Osteoblast (primary cell): ENCODE results near the gene NKAIN1. TPM values are rescaled to one million over a fixed set of nuclear protein-coding genes. Genes with fewer than 3 reads are reported as not detected.

ENCODE experiments used
- DNase-seq: peaks from one replicate; pipeline ENCODE4 v3.0.0; 2011; ENCODE audit warnings: low spot score, mixed read lengths; ENCODE audit not compliant: insufficient read length; ENCODE audit errors: missing footprints
- H2AFZ ChIP-seq: 2 replicates; pipeline ENCODE4 v1.6.0; 2011; ENCODE audit warnings: mild to moderate bottlenecking, low read length
- H3K27ac ChIP-seq: 2 replicates; pipeline ENCODE4 v1.5.1; 2011; ENCODE audit warnings: mild to moderate bottlenecking, low read depth, low read length, moderate library complexity
- H3K27me3 ChIP-seq: 2 replicates; pipeline ENCODE4 v1.6.0; 2012; ENCODE audit warnings: mild to moderate bottlenecking, control low read depth, inconsistent platforms, low read length, moderate library complexity; ENCODE audit not compliant: insufficient read depth
- H3K36me3 ChIP-seq: 2 replicates; pipeline ENCODE4 v1.5.1; 2011; ENCODE audit warnings: mild to moderate bottlenecking, low read length, control low read depth, moderate library complexity; ENCODE audit not compliant: insufficient read depth
- H3K4me1 ChIP-seq: 2 replicates; pipeline ENCODE4 v1.5.1; 2011; ENCODE audit warnings: mild to moderate bottlenecking, low read length, control low read depth, moderate library complexity; ENCODE audit not compliant: insufficient read depth
- H3K4me2 ChIP-seq: 2 replicates; pipeline ENCODE4 v1.6.0; 2011; ENCODE audit warnings: mild to moderate bottlenecking, low read length; ENCODE audit not compliant: insufficient read depth
- H3K4me3 ChIP-seq: fragments of 200-600 bp; sonication (generic); 3 replicates; pipeline ENCODE4 v1.5.1; 2012; ENCODE audit warnings: mild to moderate bottlenecking, low read length, inconsistent platforms; ENCODE audit not compliant: insufficient read depth
- H3K79me2 ChIP-seq: 2 replicates; pipeline ENCODE4 v1.6.0; 2012; ENCODE audit warnings: mild to moderate bottlenecking, low read length, control low read depth, inconsistent platforms; ENCODE audit not compliant: insufficient read depth
- H3K9me3 ChIP-seq: 2 replicates; pipeline ENCODE4 v1.5.1; 2011; ENCODE audit warnings: low read depth, low read length, control low read depth
- H4K20me1 ChIP-seq: 2 replicates; pipeline ENCODE4 v1.6.0; 2012; ENCODE audit warnings: mild to moderate bottlenecking, low read length, control low read depth; ENCODE audit not compliant: insufficient read depth
- total RNA-seq: library from RNA; depleted of rRNA; stranded (reverse); fragments of >200 nt; gene quantifications from 2 replicates; pipeline ENCODE4 v1.2.3, GENCODE V29; 2012
- TF ChIP-seq, protein P1 (sequence below): IDR thresholded peaks from 2 replicates; pipeline ENCODE4 v1.5.1; 2011; ENCODE audit warnings: mild to moderate bottlenecking, low read depth, low read length, moderate library complexity; ENCODE audit errors: extremely low read depth

Gene NKAIN1
- total RNA-seq, 1 donor: not detected

DNA sequence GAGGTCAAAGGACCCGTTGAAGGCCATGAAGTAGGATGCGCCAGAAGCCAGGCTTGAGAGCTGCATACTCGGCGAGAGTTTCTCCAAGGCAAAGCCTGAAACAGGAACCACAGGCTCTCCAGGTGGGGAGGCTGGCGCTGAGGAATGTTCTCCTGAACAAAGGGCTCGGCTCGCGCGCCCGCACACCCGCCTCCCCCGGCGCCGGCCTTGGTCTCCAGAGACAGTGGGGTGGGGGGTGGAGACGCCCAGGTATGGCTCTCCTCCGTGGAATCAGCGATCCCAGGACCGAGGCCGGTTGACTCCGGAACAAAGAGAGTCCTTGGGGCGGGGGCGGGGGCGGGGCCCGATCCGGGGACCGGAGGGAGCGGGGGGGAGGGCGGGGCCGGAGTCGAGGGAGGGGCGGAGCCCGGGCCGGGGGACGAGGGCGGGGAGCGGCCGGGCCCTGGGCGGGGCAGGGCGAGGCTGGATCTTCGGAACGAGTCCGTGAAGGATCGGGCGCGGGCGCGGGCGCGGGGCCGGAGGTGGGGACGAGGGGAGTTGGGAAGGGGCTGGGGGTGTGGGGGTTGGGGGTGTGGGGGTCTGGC lies 85.0 kb downstream of the NKAIN1 start:
- no peaks in the 10 kb centered on the region for H3K79me2 ChIP-seq
- no peak overlapping the region for H3K27ac ChIP-seq
- no peaks in the 10 kb centered on the region for H3K36me3 ChIP-seq
- H3K27me3 ChIP-seq: no peaks in the 10 kb centered on the region
- TF ChIP-seq, protein P1, sequence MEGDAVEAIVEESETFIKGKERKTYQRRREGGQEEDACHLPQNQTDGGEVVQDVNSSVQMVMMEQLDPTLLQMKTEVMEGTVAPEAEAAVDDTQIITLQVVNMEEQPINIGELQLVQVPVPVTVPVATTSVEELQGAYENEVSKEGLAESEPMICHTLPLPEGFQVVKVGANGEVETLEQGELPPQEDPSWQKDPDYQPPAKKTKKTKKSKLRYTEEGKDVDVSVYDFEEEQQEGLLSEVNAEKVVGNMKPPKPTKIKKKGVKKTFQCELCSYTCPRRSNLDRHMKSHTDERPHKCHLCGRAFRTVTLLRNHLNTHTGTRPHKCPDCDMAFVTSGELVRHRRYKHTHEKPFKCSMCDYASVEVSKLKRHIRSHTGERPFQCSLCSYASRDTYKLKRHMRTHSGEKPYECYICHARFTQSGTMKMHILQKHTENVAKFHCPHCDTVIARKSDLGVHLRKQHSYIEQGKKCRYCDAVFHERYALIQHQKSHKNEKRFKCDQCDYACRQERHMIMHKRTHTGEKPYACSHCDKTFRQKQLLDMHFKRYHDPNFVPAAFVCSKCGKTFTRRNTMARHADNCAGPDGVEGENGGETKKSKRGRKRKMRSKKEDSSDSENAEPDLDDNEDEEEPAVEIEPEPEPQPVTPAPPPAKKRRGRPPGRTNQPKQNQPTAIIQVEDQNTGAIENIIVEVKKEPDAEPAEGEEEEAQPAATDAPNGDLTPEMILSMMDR: no peak
- H4K20me1 ChIP-seq: no peaks in the 10 kb centered on the region
- peak overlapping the region; percentile 77 for H3K4me3 ChIP-seq
- H3K9me3 ChIP-seq: no peaks in the 10 kb centered on the region
- peak overlapping the region; percentile 58 for H2AFZ ChIP-seq
- peak overlapping the region; percentile 97 for H3K4me2 ChIP-seq
- H3K4me1 ChIP-seq: peaks cover 4% of the 10 kb centered on the region
- peak; percentile 96 for DNase-seq

- Histone ChIP-seq H3K27ac (no peak overlapping the region), H3K79me2 (no peaks in the 10 kb centered on the region), H3K4me1 (peaks cover 4% of the 10 kb centered on the region), H3K36me3 (no peaks in the 10 kb centered on the region), H3K9me3 (no peaks in the 10 kb centered on the region), H3K4me3 (peak overlapping the region; percentile 77), H3K27me3 (no peaks in the 10 kb centered on the region), H4K20me1 (no peaks in the 10 kb centered on the region), H3K4me2 (peak overlapping the region; percentile 61), H2AFZ (peak overlapping the region; percentile 58)
- TF ChIP-seq, protein P1: no peak
- DNase-seq: no peak
Observed at GRCh38 chr1:31154000-31154631, 85.6 kb downstream of the NKAIN1 start.

- Histone ChIP-seq H3K36me3 (no peaks in the 10 kb centered on the region), H3K4me3 (no peak overlapping the region), H3K4me2 (no peak overlapping the region), H3K27ac (no peak overlapping the region), H4K20me1 (no peaks in the 10 kb centered on the region), H2AFZ (no peak overlapping the region), H3K9me3 (no peaks in the 10 kb centered on the region), H3K79me2 (no peaks in the 10 kb centered on the region), H3K4me1 (peaks cover 4% of the 10 kb centered on the region), H3K27me3 (no peaks in the 10 kb centered on the region)
- TF ChIP-seq, protein P1: no peak
- no peak for DNase-seq
Observed at GRCh38 chr1:31153423-31153822, 86.3 kb downstream of the NKAIN1 start.

- peaks cover 4% of the 10 kb centered on the region for H3K4me1 ChIP-seq
- no peak overlapping the region for H3K27ac ChIP-seq
- no peak overlapping the region for H3K4me2 ChIP-seq
- H3K27me3 ChIP-seq: no peaks in the 10 kb centered on the region
- DNase-seq: peak; percentile 83
- H2AFZ ChIP-seq: peak overlapping the region; percentile 37
- H4K20me1 ChIP-seq: no peaks in the 10 kb centered on the region
- H3K4me3 ChIP-seq: no peak overlapping the region
- H3K9me3 ChIP-seq: no peaks in the 10 kb centered on the region
- no peaks in the 10 kb centered on the region for H3K79me2 ChIP-seq
- no peaks in the 10 kb centered on the region for H3K36me3 ChIP-seq
- TF ChIP-seq, protein P1: no peak
Observed at GRCh38 chr1:31152181-31152795, 87.4 kb downstream of the NKAIN1 start.
